NCI-H526 (cell line): ENCODE measurements around the gene NSG1.

Source experiments
- DNase-seq, 2 experiments: peaks; one replicate each; lab custom pipeline; 2025; lab: John Stamatoyannopoulos, UW

NSG1 gene

DNA sequence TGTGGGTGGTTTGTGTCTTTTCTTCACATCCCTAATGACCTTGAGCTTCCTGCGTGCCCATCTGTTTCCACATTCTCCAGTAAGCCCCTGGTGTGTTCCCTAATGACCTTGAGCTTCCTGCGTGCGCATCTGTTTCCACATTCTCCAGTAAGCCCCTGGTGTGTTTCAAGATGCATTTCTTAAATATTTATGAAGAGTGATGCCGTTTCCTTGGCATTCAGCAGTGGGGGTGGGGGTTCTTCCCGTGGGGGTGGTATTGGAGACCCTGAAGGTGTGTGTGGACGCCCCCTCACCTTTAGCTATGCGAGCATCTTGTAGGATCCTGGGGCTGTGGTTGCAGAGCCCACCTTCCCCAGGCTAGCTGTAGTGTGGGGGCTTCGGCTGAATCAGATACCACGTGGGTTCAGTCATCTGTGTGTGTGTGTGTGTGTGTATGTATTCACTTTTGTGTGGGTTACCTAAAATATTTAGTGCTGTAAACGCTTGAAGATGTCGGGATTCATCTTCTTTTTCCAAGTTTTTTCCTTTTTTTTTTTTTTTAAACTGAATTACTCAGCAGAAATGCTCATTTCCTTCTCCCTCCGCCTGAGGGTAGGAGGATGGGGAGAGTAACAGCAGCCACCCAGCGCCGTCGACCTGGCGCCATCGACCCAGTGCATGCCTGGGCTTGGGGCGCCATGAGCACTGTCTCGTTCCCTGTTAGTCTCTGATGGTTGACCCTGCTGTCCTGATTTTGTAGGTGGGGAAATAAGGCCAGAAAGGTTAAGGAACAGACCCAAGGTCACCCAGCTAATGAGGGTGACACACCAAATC is 9.9 kb downstream of the NSG1 start:
- no peak for DNase-seq

GRCh38 chr4:4397441-4397819 is 10.5 kb downstream of the NSG1 start:
- DNase-seq, result no peak

DNA sequence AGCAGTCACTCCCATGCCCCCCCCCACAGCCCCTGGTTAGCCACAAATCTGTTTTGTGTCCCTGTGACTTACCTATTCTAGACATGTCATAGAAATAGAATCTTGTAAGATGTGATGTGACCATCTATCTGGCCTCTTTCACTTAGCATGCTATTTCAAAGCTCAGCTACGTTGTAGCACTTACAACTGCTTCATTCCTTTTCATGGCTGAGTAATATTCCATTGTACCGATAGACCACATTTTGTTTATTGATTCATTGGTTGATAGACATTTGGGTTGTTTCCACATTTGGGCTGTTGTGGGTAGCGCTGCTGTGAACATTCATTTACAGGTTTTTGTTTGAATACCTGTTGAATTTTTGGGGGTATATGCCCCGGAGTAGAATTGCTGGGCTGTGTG is 11.5 kb downstream of the NSG1 start:
- DNase-seq, result no peak

DNA sequence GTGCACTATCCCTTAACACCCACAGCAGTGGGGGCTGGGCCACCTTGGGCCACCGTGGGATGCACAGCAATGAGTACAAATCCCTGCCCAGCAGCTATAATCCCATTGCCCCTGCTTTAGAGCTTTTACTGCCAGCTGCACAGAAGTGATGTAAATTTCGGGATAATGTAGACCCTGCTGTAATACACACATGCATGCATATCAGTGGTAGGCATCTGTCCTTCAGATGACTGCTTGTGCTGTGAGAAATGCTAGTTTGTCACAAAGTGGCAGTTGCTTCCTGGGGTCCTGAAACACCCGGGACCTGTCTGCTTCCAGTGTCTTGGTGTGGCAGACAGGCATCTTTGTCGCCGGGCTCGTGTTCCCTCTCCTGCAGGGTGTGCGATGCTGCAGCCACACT is 14.1 kb downstream of the NSG1 start:
- DNase-seq, result no peak

DNA sequence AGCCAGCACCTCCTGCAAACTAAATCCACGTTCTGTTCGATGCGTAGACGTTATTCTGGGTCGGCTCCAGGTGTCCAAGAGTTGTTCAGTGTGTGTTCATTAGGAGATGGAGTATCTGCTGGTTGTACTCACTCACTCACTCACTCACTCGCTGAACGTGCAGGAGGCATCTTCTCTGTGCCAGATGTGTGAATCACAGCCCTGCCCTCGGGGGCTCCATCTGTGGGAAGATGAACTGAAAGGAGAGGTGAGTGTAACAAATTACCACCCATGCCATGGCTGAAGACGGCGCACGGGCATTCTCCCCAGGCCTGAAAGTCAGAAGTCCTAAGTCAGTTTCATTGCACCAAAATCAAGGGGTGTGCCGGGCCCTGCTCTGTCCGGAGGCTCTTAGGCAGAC is 16.1 kb downstream of the NSG1 start:
- DNase-seq, result no peak

DNA sequence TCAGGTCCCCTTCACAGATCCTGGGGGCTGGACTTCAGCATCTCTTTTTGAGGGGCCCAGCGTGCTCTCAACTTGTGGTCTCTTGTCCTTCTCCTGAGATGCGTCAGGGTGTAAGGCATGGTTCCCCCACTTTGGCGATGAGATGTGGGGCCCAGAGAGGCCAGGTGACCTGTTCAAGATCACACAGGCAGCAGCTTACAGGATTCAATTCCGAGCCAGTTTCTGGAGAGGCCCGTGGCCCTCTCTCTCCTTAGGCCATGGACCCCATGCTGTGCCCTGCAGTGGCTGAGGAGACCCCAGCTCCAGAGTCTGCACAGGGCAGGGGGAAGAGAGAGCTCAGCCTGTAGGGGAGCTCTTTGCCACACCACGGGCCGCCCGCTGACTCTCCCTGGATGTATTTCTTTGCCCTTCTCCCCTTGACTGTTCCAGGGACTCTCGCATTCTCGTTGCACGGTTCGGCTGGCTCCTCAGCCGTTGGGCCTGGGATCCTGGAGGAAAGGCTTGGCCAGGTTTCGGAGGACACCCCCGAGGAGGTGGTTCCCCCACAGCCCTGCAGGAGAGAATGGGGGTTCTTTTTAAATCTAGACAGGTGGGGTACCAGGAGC is 18.6 kb downstream of the NSG1 start:
- DNase-seq, result no peak

DNA sequence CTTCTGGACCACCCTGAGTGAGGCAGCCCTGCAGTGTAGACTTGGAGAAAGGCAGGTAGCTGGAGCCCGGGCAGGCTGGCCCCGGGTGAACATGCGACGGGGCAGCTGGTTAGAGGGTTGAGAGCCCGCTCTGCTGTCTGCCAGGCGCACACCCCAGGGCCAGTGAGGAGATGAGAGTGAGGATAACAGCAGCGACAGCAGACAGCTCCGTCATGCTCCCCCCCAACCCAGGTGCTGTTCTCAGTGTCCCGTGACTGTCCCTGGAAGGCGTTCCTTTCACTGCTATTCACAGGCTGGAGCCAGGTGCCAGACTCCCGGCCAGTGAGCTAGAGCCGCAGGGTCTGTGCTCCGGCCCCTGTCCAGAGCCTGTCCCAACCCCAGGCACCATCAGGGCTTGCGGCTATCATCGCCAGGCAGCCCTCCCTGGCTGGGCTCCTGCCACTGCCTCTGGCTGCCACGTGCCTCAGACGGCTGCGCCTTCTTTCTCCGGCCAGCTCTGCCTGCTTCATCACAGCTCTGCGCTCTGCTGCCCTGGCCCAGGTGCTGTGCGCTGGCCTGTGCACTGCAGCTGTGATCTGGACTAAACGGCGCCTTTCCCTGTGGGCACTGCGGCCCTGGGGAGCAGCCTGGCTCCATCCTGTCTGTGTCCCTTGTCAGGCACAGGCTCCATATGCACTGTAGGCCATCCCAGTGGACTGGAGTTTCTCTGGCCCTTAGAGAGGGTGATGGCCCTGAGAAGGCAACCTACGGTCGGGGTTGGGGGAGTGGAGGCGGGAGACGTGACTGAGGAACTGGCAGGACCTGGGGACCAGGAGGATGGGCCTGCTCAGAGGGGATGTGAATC is 19.8 kb downstream of the NSG1 start:
- peak in 1 of 2 experiments; percentile 50 for DNase-seq

- DNase-seq, result no peak
Observed at GRCh38 chr4:4407299-4408131, 20.6 kb downstream of the NSG1 start.

DNA sequence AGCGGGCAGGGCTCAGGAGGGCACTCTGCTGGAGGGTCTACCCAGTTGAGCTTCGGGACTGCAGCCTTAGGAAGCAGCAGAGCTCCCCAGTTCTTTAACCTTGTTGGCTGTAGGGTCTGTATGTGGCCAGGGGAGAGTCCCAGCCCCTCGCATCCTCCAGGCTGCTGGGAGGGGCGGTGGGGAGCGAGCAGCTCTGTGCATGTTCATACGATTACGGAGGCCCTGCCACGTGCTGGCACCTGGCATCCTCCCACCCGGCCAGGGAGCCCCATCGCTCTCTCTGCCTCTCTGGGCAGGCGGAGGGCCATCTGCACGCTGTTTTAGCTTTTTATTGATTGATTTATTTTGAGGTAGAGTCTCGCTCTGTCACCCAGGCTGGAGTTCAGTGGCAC is 21.2 kb downstream of the NSG1 start:
- DNase-seq, result no peak

GRCh38 chr4:4408576-4409335 is 21.9 kb downstream of the NSG1 start:
- DNase-seq, result no peak

GRCh38 chr4:4409416-4410115 is 22.7 kb downstream of the NSG1 start:
- DNase-seq, result no peak

DNA sequence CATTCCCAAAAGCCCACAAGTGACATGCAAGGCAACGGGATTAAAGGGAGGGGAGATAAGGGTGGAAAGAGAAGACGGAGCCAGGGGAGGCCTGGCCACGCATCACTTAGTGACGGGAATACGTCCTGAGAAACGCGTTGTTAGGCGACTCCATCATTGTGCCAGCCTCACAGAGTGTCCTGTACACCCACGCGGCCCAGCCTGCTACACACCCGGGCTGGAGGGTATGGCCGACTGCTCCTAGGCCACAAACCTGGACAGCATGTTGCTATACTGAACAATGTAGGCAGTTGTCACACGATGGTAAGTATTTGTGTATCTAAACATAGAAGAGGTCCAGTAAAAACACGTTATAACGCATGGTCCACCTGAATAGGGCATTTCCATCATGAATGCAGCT is 23.4 kb downstream of the NSG1 start:
- DNase-seq, result no peak

DNA sequence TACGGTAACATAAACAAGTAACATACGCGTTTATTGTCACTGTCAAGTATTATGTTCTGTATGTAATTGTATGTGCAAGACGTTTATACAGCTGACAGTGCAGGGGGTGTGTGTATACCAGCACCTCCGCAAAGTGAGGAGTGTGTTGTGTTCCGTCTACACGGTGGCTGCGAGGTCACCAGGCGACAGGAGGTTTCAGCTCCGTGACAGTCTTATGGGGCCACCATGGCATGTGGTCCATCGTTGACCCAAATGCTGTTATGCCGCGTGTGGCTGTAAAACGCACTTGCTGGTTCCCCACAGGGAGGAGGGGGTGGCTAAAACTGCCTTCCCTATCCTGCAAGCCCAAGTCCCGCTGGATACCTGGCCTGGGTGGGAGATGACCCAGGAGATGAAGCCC is 25.0 kb downstream of the NSG1 start:
- DNase-seq, result no peak

- no peak for DNase-seq
Observed at GRCh38 chr4:4412641-4413372, 25.9 kb downstream of the NSG1 start.

GRCh38 chr4:4413373-4413725 is 26.4 kb downstream of the NSG1 start:
- DNase-seq, result no peak

- no peak for DNase-seq
Observed at GRCh38 chr4:4413806-4414205, 26.9 kb downstream of the NSG1 start.

GRCh38 chr4:4415107-4415805 is 28.4 kb downstream of the NSG1 start:
- DNase-seq, result no peak

GRCh38 chr4:4415806-4416805 is 29.2 kb downstream of the NSG1 start:
- no peak for DNase-seq
